K562 (cell line): ENCODE data around the gene MEIOB. TPM values are rescaled to one million over a fixed set of nuclear protein-coding genes. Genes with fewer than 3 reads are reported as not detected.

ENCODE experiments used
- BRF1 ChIP-seq: IDR thresholded peaks from 3 replicates; pipeline ENCODE4 v1.6.1; 2011; ENCODE audit warnings: borderline replicate concordance, mild to moderate bottlenecking; ENCODE audit not compliant: insufficient read length; ENCODE audit errors: extremely low read depth
- CBFA2T2 ChIP-seq: fragments of 450-650 bp; conservative IDR thresholded peaks from 2 replicates; pipeline ENCODE4 v1.6.1; 2017; ENCODE audit warnings: mild to moderate bottlenecking
- CBX2 ChIP-seq: fragments of 200-600 bp; sonication (generic); IDR thresholded peaks from one replicate; pipeline ENCODE4 v1.6.1; 2012; ENCODE audit warnings: mild to moderate bottlenecking, low read length, inconsistent platforms; ENCODE audit not compliant: insufficient read depth, poor library complexity, severe bottlenecking
- CEBPG ChIP-seq, 3 experiments: fragments of 200-800 bp in 1 of 3; sonication (Bioruptor generic) in 1 of 3; sonication (generic) in 1 of 3; formaldehyde crosslinking in 1 of 3; IDR thresholded peaks in 2 of 3; conservative IDR thresholded peaks in 1 of 3; 2 replicates each; pipeline versions ENCODE4 v1.6.1 to v1.8.0; 2016 to 2022; ENCODE audit warnings: missing compliant biosample characterization in 2 of 3, missing genetic modification characterization in 2 of 3, mild to moderate bottlenecking in 1 of 3, missing genetic modification reagents in 1 of 3
- CHCHD3 ChIP-seq: fragments of 250-450 bp; sonication (Bioruptor Pico); IDR thresholded peaks from 2 replicates; pipeline ENCODE4 v2.1.2; 2022; ENCODE audit warnings: mild to moderate bottlenecking
- DIDO1 ChIP-seq: fragments of 450-650 bp; IDR thresholded peaks from 2 replicates; pipeline ENCODE4 v1.6.1; 2016; ENCODE audit warnings: low read depth, missing biosample characterization, missing genetic modification characterization
- FOXP4 ChIP-seq: sonication (generic); formaldehyde crosslinking; IDR thresholded peaks from 2 replicates; pipeline ENCODE4 v1.8.0; 2022; ENCODE audit warnings: mild to moderate bottlenecking, missing genetic modification reagents, borderline replicate concordance
- GTF2E2 ChIP-seq: fragments of 200-800 bp; sonication (Bioruptor generic); IDR thresholded peaks from 2 replicates; pipeline ENCODE4 v1.6.1; 2016; ENCODE audit warnings: missing genetic modification characterization, missing compliant biosample characterization
- KAT8 ChIP-seq: fragments of 450-650 bp; IDR thresholded peaks from 2 replicates; pipeline ENCODE4 v1.6.1; 2016; ENCODE audit warnings: low read depth, mild to moderate bottlenecking
- MEF2D ChIP-seq: conservative IDR thresholded peaks from 2 replicates; pipeline ENCODE4 v1.6.1; 2016; ENCODE audit warnings: low read depth, missing genetic modification characterization, missing compliant biosample characterization
- NCOA4 ChIP-seq: fragments of 450-650 bp; IDR thresholded peaks from 2 replicates; pipeline ENCODE4 v1.6.1; 2018; ENCODE audit warnings: mild to moderate bottlenecking; ENCODE audit not compliant: partially characterized antibody
- NELFE ChIP-seq: IDR thresholded peaks from 2 replicates; pipeline ENCODE4 v1.6.1; 2011; ENCODE audit warnings: mild to moderate bottlenecking; ENCODE audit not compliant: insufficient read depth, insufficient read length
- NFATC3 ChIP-seq: fragments of 450-650 bp; IDR thresholded peaks from 2 replicates; pipeline ENCODE4 v1.6.1; 2017; ENCODE audit warnings: mild to moderate bottlenecking
- NFRKB ChIP-seq: fragments of 450-650 bp; IDR thresholded peaks from 2 replicates; pipeline ENCODE4 v1.6.1; 2016; ENCODE audit warnings: low read depth
- SAFB2 ChIP-seq: fragments of 200-400 bp; formaldehyde crosslinking; IDR thresholded peaks from 2 replicates; pipeline ENCODE4 v1.6.1; 2018; ENCODE audit warnings: borderline replicate concordance, low read length, low read depth, moderate library complexity; ENCODE audit not compliant: severe bottlenecking
- TSHZ1 ChIP-seq: fragments of 250-450 bp; sonication (Bioruptor Pico); IDR thresholded peaks from 2 replicates; pipeline ENCODE4 v1.4.0; 2020; ENCODE audit warnings: mild to moderate bottlenecking, moderate library complexity
- ZC3H4 ChIP-seq: sonication (generic); formaldehyde crosslinking; IDR thresholded peaks from 2 replicates; pipeline ENCODE4 v1.9.0; 2021; ENCODE audit warnings: missing genetic modification reagents, borderline replicate concordance
- ZNF511 ChIP-seq: sonication (generic); formaldehyde crosslinking; IDR thresholded peaks from 2 replicates; pipeline ENCODE4 v1.8.0; 2022; ENCODE audit warnings: mild to moderate bottlenecking, missing genetic modification reagents
- ZNF699 ChIP-seq: fragments of 250-450 bp; sonication (Bioruptor Pico); IDR thresholded peaks from 2 replicates; pipeline ENCODE4 v1.8.0; 2021; ENCODE audit warnings: mild to moderate bottlenecking, moderate library complexity; ENCODE audit not compliant: insufficient replicate concordance
- polyA plus RNA-seq, 8 experiments: library from polyadenylated mRNA; depleted of rRNA in 4 of 8; stranded (reverse) in 5 of 8; unstranded in 3 of 8; fragments of >200 nt; fragmentation: Nextera tagmentation in 2 of 8; fragmentation: Illumina TruSeq in 1 of 8; extraction: Ambion mirVana in 2 of 8; extraction: Trizol in 1 of 8; gene quantifications; 2 replicates each; pipeline versions ENCODE4 v1.2.1 to v1.2.3, GENCODE V29; 2011 to 2014; ENCODE audit warnings: inconsistent platforms in 1 of 8, missing spikeins in 1 of 8
- total RNA-seq, 7 experiments: library from RNA; depleted of rRNA in 6 of 7; stranded (reverse); fragments of >200 nt in 6 of 7; fragmentation: Illumina TruSeq in 2 of 7; extraction: Trizol in 2 of 7; gene quantifications; 2 replicates each; pipeline versions ENCODE4 v1.2.1 to v1.2.3, GENCODE V29; 2011 to 2021; ENCODE audit warnings: low replicate concordance in 1 of 7

The MEIOB gene
- total and polyA plus RNA-seq, 9 of the 15 experiments (the other 6 are each of a cell fraction or from before 2014, with no cell fraction given) = 25.4 to 203 (median 97.6) TPM

GRCh38 chr16:1832838-1833454, 39.0 kb downstream of the MEIOB start (continued):
- TF ChIP-seq DIDO1 = no peak
- TF ChIP-seq CBFA2T2 = peak; percentile 98
- peak; percentile 51; the same call in 1 of the 2 replicates for TF ChIP-seq MEF2D (tag)
- peak; percentile 60; the same call in 1 of the 2 replicates for TF ChIP-seq GTF2E2 (tag)
- no peak for TF ChIP-seq ZC3H4 (CRISPR knock-in tag)
- TF ChIP-seq CHCHD3 = no peak
- TF ChIP-seq NCOA4 = peak; percentile 75
- TF ChIP-seq NFRKB = no peak
- no peak for TF ChIP-seq KAT8
- TF ChIP-seq SAFB2 = no peak
- TF ChIP-seq ZNF511 (CRISPR knock-in tag) = no peak
- TF ChIP-seq ZNF699 = no peak
- TF ChIP-seq CEBPG (CRISPR knock-in tag; IDR thresholded peaks at IDR 0.05) = no peak
- no peak for TF ChIP-seq CEBPG (tag; conservative IDR thresholded peaks at IDR 0.05 in 1 of 2, IDR thresholded peaks at IDR 0.05 in 1 of 2)
- peak; percentile 79; the same call in 1 of the 2 replicates for TF ChIP-seq NFATC3
- TF ChIP-seq BRF1 = no peak
- TF ChIP-seq CBX2 = no peak
- TF ChIP-seq NELFE = no peak
- TF ChIP-seq FOXP4 (CRISPR knock-in tag) = no peak
- TF ChIP-seq TSHZ1 (CRISPR knock-in tag) = no peak
